HCT116 (cell line): ENCODE data around the gene CHEK2.

ENCODE experiments used
- CTCF ChIP-seq, 3 experiments: fragments of 200-600 bp in 1 of 3; sonication (generic) in 1 of 3; IDR thresholded peaks in 2 of 3; conservative IDR thresholded peaks in 1 of 3; 2 replicates each; pipeline ENCODE4 v1.5.1; 2012 to 2017; ENCODE audit warnings: low read depth in 2 of 3, low read length in 2 of 3, antibody characterized with exemption in 1 of 3, borderline replicate concordance in 1 of 3, control low read depth in 1 of 3, mild to moderate bottlenecking in 1 of 3, mixed read lengths in 1 of 3, mixed run types in 1 of 3, moderate library complexity in 1 of 3; ENCODE audit not compliant: insufficient read depth in 1 of 3
- ELF1 ChIP-seq: IDR thresholded peaks from 2 replicates; pipeline ENCODE4 v1.6.1; 2012; ENCODE audit warnings: low read depth, borderline replicate concordance
- EZH2 ChIP-seq: fragments of 200-600 bp; sonication (generic); IDR thresholded peaks from 2 replicates; pipeline ENCODE4 v1.6.1; 2017; ENCODE audit warnings: antibody characterized with exemption, mixed run types
- EZH2phosphoT487 ChIP-seq: fragments of 200-600 bp; IDR thresholded peaks from 2 replicates; pipeline ENCODE4 v1.6.1; 2018; ENCODE audit warnings: antibody characterized with exemption, borderline replicate concordance
- MAX ChIP-seq: IDR thresholded peaks from 2 replicates; pipeline ENCODE4 v1.6.1; 2012
- POLR2A ChIP-seq: IDR thresholded peaks from 2 replicates; pipeline ENCODE4 v1.7.0; 2011; ENCODE audit warnings: borderline replicate concordance; ENCODE audit not compliant: insufficient read depth, insufficient read length; ENCODE audit errors: extremely low read depth
- POLR2AphosphoS5 ChIP-seq: IDR thresholded peaks from 2 replicates; pipeline ENCODE4 v1.6.1; 2011; ENCODE audit warnings: mild to moderate bottlenecking, low read depth, low read length, moderate library complexity
- RAD21 ChIP-seq: IDR thresholded peaks from 2 replicates; pipeline ENCODE4 v1.6.1; 2012; ENCODE audit warnings: low read depth, mild to moderate bottlenecking
- REST ChIP-seq: IDR thresholded peaks from 2 replicates; pipeline ENCODE4 v1.6.1; 2012; ENCODE audit warnings: low read depth
- SIN3A ChIP-seq: IDR thresholded peaks from 2 replicates; pipeline ENCODE4 v1.6.1; 2012; ENCODE audit warnings: low read depth
- YY1 ChIP-seq: IDR thresholded peaks from 2 replicates; pipeline ENCODE4 v1.6.1; 2011; ENCODE audit warnings: low read length, low read depth, moderate library complexity, mild to moderate bottlenecking; ENCODE audit not compliant: insufficient replicate concordance; ENCODE audit errors: extremely low read depth
- ZBTB33 ChIP-seq: IDR thresholded peaks from 2 replicates; pipeline ENCODE4 v1.6.1; 2011; ENCODE audit warnings: mild to moderate bottlenecking, low read length, moderate library complexity; ENCODE audit not compliant: insufficient replicate concordance; ENCODE audit errors: extremely low read depth
- ZNF274 ChIP-seq: fragments of 200-500 bp; sonication (Bioruptor generic); IDR thresholded peaks from 2 replicates; pipeline ENCODE4 v1.6.1; 2014; ENCODE audit warnings: mild to moderate bottlenecking, low read depth, low read length, inconsistent platforms

- no peak for TF ChIP-seq ZBTB33
- no peak for TF ChIP-seq POLR2AphosphoS5
- TF ChIP-seq EZH2 = no peak
- TF ChIP-seq REST = no peak
- TF ChIP-seq CTCF (IDR thresholded peaks at IDR 0.05 in 2 of 3, conservative IDR thresholded peaks at IDR 0.05 in 1 of 3; ENCODE audit: borderline replicate concordance in 1 of 3, insufficient read depth in 1 of 3, low read depth in 2 of 3, low read length in 2 of 3) = no peak
- no peak for TF ChIP-seq POLR2A
- no peak for TF ChIP-seq ZNF274
- no peak for TF ChIP-seq RAD21
- no peak for TF ChIP-seq YY1
- TF ChIP-seq ELF1 = no peak
- no peak for TF ChIP-seq EZH2phosphoT487
- no peak for TF ChIP-seq SIN3A
- no peak for TF ChIP-seq MAX
These were observed 83.2 kb downstream of the CHEK2 start for GRCh38 chr22:28658448-28658847.
